OCI-LY7 (cell line): ENCODE data around the gene CDH22. TPM values are rescaled to one million over a fixed set of nuclear protein-coding genes. Genes with fewer than 3 reads are reported as not detected.

Experiments used
- BruUV-seq: library from RNA; stranded (reverse); fragments of 400-500 nt; replicated peaks from 2 replicates; lab custom pipeline; 2021; lab: Mats Ljungman, UMichigan
- CTCF ChIA-PET: fragments of 300-600 bp; sonication (Branson Sonifier 250); formaldehyde crosslinking; loops from one replicate; lab custom pipeline; 2022; ENCODE audit warnings: antibody characterized with exemption; ENCODE audit not compliant: unreplicated experiment; lab: Charles Lee
- POLR2A ChIA-PET: fragments of 300-600 bp; sonication (Branson Sonifier 250); formaldehyde crosslinking; loops from one replicate; lab custom pipeline; 2022; ENCODE audit warnings: antibody characterized with exemption; lab: Charles Lee
- DNase-seq: peaks from one replicate; pipeline ENCODE4 v3.0.0-alpha.2; 2015; ENCODE audit warnings: low spot score
- H2AFZ ChIP-seq: fragments of 200-600 bp; sonication (generic), shearing (Covaris generic); 2 replicates; pipeline ENCODE4 v1.6.1; 2014; ENCODE audit warnings: mild to moderate bottlenecking, antibody characterized with exemption, low read length, moderate library complexity
- H3K27ac ChIP-seq: fragments of 200-600 bp; sonication (generic); 2 replicates; pipeline ENCODE4 v1.5.1; 2014; ENCODE audit warnings: mixed run types, low read depth, mild to moderate bottlenecking, moderate library complexity, low read length, inconsistent platforms; ENCODE audit not compliant: poor library complexity, severe bottlenecking
- H3K36me3 ChIP-seq: fragments of 200-600 bp; sonication (generic); 2 replicates; pipeline ENCODE4 v1.6.1; 2014; ENCODE audit warnings: mild to moderate bottlenecking, antibody characterized with exemption, low read length, moderate library complexity, mixed read lengths; ENCODE audit not compliant: insufficient read depth
- H3K4me1 ChIP-seq: fragments of 200-600 bp; sonication (generic); 2 replicates; pipeline ENCODE4 v1.5.1; 2014; ENCODE audit warnings: mild to moderate bottlenecking, low read length; ENCODE audit not compliant: insufficient read depth, poor library complexity, severe bottlenecking
- H3K4me2 ChIP-seq: fragments of 200-600 bp; sonication (generic); 2 replicates; pipeline ENCODE4 v1.6.1; 2014; ENCODE audit warnings: mild to moderate bottlenecking, low read length
- H3K4me3 ChIP-seq: fragments of 200-600 bp; sonication (generic); 2 replicates; pipeline ENCODE4 v1.5.1; 2014; ENCODE audit warnings: mild to moderate bottlenecking, low read depth, low read length; ENCODE audit not compliant: poor library complexity, severe bottlenecking
- H3K79me2 ChIP-seq: fragments of 200-600 bp; sonication (generic); 2 replicates; pipeline ENCODE4 v1.6.1; 2016; ENCODE audit warnings: low read depth, mild to moderate bottlenecking, low read length, moderate library complexity, mixed read lengths; ENCODE audit not compliant: insufficient read depth
- H3K9me2 ChIP-seq: fragments of 200-600 bp; sonication (generic); 2 replicates; pipeline ENCODE4 v1.6.1; 2016; ENCODE audit warnings: mild to moderate bottlenecking, low read length, mixed read lengths; ENCODE audit not compliant: insufficient read depth
- H3K9me3 ChIP-seq: fragments of 200-600 bp; sonication (generic); 2 replicates; pipeline ENCODE4 v1.6.1; 2014; ENCODE audit warnings: mild to moderate bottlenecking, mixed run types, low read length, mixed read lengths
- H4K20me1 ChIP-seq: fragments of 200-600 bp; sonication (generic); 2 replicates; pipeline ENCODE4 v1.6.1; 2014; ENCODE audit warnings: mild to moderate bottlenecking, antibody characterized with exemption, low read length, moderate library complexity, mixed read lengths; ENCODE audit not compliant: insufficient read depth
- EZH2phosphoT487 ChIP-seq: fragments of 200-600 bp; sonication (generic); IDR thresholded peaks from 2 replicates; pipeline ENCODE4 v1.6.1; 2018; ENCODE audit warnings: low read depth, borderline replicate concordance, mild to moderate bottlenecking, mixed run types, antibody characterized with exemption, low read length, moderate library complexity, mixed read lengths
- intact Hi-C: fragments of 100-400 bp; cut with micrococcal nuclease; formaldehyde crosslinking; loops from one replicate; pipeline ENCODE4 v1.10.0; 2022; ENCODE audit not compliant: unreplicated experiment
- total RNA-seq, 2 experiments: library from RNA; depleted of rRNA in 1 of 2; stranded (reverse); fragments of >200 nt in 1 of 2; shearing (Covaris generic) in 1 of 2; gene quantifications; 2 replicates each; pipeline ENCODE4 v1.2.3, GENCODE V29; 2014 to 2022
- TF ChIP-seq, protein P1 (sequence below): fragments of 200-600 bp; sonication (generic); conservative IDR thresholded peaks from 2 replicates; pipeline ENCODE4 v1.5.1; 2014; ENCODE audit warnings: mild to moderate bottlenecking, antibody characterized with exemption, low read length, moderate library complexity, mixed read lengths

Gene CDH22
- total RNA-seq, 2 experiments from 2014 or later, result not detected

DNA sequence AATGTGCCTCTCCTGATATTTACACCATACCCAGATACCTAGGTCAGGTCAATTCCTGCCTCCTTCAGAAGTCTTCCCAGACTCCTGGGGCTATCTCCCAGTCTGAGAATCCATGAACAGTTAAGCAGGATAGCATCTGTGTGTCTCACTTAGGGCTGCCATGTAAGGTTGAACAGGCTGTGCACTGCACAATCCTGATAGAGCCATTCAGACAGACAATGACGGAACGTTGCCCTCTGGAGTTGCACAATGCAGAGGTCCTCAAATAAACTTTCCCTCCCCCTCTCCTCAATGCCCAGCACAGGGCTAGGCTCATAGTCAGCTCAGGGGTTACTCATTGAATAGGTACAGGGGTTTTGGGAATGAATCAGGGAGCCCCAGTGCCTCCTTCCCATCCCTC is 100.5 kb downstream of the CDH22 start:
- Histone ChIP-seq H3K9me2 (no peaks in the 10 kb centered on the region), H3K36me3 (no peaks in the 10 kb centered on the region), H3K27ac (no peak overlapping the region), H4K20me1 (no peaks in the 10 kb centered on the region), H2AFZ (no peak overlapping the region), H3K79me2 (no peaks in the 10 kb centered on the region), H3K4me3 (no peak overlapping the region), H3K4me2 (no peak overlapping the region), H3K9me3 (no peaks in the 10 kb centered on the region), H3K4me1 (no peaks in the 10 kb centered on the region)
- intact Hi-C loops, result no loop called here
- TF ChIP-seq, protein P1, sequence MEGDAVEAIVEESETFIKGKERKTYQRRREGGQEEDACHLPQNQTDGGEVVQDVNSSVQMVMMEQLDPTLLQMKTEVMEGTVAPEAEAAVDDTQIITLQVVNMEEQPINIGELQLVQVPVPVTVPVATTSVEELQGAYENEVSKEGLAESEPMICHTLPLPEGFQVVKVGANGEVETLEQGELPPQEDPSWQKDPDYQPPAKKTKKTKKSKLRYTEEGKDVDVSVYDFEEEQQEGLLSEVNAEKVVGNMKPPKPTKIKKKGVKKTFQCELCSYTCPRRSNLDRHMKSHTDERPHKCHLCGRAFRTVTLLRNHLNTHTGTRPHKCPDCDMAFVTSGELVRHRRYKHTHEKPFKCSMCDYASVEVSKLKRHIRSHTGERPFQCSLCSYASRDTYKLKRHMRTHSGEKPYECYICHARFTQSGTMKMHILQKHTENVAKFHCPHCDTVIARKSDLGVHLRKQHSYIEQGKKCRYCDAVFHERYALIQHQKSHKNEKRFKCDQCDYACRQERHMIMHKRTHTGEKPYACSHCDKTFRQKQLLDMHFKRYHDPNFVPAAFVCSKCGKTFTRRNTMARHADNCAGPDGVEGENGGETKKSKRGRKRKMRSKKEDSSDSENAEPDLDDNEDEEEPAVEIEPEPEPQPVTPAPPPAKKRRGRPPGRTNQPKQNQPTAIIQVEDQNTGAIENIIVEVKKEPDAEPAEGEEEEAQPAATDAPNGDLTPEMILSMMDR, result no peak
- no peak for TF ChIP-seq EZH2phosphoT487
- ChIA-PET CTCF (interaction anchor here (0.6 kb wide), 1 partner anchor 24 kb away, joined by 5 read pairs; no protein-coding TSS in a partner anchor), POLR2A (no interaction called here)
- no TSS peak for BruUV-seq
- DNase-seq, result no peak

DNA sequence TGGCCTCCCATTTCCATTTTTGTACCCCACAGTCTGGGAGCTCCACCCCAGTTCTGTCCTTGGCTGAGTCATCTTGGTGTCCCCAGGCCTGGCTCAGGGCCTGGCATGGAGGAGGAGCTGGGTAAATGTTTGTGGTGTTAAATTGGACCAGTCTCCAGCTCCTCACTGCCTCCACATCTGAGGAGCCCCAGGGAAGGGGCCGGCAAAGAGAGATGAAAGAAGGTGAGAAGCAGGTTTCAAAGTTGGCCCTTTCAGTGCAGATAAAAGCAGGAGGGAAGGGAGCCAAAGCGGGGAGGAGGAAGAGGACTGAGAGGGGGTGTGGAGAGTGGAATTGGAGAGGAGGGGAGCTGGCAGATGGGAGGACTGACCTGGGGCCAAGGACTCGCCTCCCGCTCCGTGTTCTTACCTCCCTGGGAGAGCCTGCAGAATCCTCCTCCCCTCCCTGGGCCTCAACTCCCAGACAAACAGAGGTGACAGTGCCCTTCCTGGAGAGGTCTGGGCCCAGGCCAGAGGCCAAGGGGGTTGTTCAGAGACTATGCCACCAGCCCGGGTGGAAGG is 101.2 kb downstream of the CDH22 start:
- Histone ChIP-seq H3K27ac (no peak overlapping the region), H3K9me3 (no peaks in the 10 kb centered on the region), H4K20me1 (no peaks in the 10 kb centered on the region), H3K9me2 (no peaks in the 10 kb centered on the region), H3K4me1 (no peaks in the 10 kb centered on the region), H3K4me2 (no peak overlapping the region), H3K4me3 (no peak overlapping the region), H3K79me2 (no peaks in the 10 kb centered on the region), H2AFZ (no peak overlapping the region), H3K36me3 (no peaks in the 10 kb centered on the region)
- CTCF ChIA-PET, result no interaction called here
- intact Hi-C loops, result no loop called here
- POLR2A ChIA-PET, result no interaction called here
- no TSS peak for BruUV-seq
- TF ChIP-seq EZH2phosphoT487, result no peak
- TF ChIP-seq, protein P1, result no peak
- DNase-seq, result no peak

DNA sequence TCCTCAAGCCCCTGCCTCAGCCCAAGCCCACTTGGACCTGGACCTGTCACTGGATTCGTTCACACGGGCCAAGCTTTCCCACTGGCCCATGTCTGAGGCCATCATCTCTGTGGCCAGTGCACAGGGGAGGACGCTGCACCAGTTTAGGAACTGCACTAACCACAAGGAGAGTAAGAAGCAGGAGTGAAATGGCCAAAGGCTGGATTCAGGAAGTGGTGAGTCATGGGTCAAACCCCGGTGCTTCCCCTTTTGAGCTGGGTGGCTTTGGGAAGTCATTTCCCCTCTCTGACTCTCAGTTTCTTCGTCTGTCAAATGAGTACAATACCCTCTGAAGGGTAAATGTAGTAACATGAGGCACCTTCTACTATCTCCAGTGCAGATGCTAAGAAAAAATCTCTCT is 102.3 kb downstream of the CDH22 start:
- H3K9me2 ChIP-seq, result no peaks in the 10 kb centered on the region
- no peaks in the 10 kb centered on the region for H3K9me3 ChIP-seq
- no TSS peak for BruUV-seq
- CTCF ChIA-PET, result no interaction called here
- no peak overlapping the region for H3K27ac ChIP-seq
- POLR2A ChIA-PET, result no interaction called here
- no peaks in the 10 kb centered on the region for H3K4me1 ChIP-seq
- intact Hi-C loops, result no loop called here
- H3K4me2 ChIP-seq, result no peak overlapping the region
- no peak overlapping the region for H3K4me3 ChIP-seq
- no peak for TF ChIP-seq EZH2phosphoT487
- TF ChIP-seq, protein P1, result no peak
- no peaks in the 10 kb centered on the region for H3K36me3 ChIP-seq
- H4K20me1 ChIP-seq, result no peaks in the 10 kb centered on the region
- no peaks in the 10 kb centered on the region for H3K79me2 ChIP-seq
- no peak for DNase-seq
- no peak overlapping the region for H2AFZ ChIP-seq
